Right hindlimb (tissue), 1 donor: ENCODE results near the gene FCF1.

Source experiments
- DNase-seq: peaks from one replicate; pipeline ENCODE4 v3.0.0-alpha.2; 2018

The FCF1 gene, protein sequence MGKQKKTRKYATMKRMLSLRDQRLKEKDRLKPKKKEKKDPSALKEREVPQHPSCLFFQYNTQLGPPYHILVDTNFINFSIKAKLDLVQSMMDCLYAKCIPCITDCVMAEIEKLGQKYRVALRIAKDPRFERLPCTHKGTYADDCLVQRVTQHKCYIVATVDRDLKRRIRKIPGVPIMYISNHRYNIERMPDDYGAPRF

DNA sequence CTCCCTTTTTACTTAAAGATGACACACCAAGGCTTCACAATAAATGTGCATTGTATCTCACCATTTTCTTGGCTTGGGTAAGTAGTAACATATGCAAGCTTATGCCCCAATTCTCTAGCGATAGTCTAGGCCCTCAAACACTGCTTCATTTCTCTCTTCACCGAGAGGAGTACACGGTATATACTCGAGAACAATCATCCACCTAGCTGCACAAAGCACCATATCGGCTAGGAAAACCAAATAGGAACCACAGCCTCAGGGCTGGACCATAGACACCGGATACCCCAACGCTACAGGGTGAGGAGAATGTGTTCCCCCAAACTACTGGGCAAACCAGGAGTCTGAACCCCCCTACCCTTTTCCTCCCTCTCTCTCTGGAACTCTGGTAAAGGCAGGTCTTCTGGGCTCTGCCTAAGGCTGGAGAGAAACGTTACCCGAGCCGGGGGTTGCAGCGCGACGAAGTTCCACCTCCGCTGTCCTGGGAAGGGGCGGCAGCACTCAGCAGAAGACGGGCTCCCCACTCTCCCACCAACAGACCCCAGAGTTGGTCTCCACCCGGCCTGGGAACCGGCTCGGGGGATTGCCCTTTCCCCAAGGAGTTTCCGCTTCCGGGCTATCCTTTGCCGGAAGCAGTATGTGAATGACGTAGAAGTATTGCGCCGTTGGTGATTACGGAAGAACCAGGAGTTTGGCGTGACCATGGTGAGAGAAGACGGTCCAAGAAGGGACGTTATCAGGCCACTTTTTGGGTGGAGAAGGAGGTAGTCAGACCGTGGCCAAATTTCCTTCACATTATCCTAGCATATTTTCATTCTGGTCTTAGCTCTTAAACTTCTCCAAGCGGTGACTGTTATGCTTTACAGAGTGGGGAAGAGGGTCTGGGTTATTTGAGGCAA is at the start of gene FCF1, which contains the start of gene AREL1:
Gene FCF1 (plus strand): TSS at position 646 of the 896 bp plus-strand sequence. CDS start 54 bp downstream, at position 700.
Gene AREL1 (minus strand): TSS at position 582 of the 896 bp plus-strand sequence. CDS start 27,465 bp downstream, outside the sequence.
- peak; percentile 93 for DNase-seq

DNA sequence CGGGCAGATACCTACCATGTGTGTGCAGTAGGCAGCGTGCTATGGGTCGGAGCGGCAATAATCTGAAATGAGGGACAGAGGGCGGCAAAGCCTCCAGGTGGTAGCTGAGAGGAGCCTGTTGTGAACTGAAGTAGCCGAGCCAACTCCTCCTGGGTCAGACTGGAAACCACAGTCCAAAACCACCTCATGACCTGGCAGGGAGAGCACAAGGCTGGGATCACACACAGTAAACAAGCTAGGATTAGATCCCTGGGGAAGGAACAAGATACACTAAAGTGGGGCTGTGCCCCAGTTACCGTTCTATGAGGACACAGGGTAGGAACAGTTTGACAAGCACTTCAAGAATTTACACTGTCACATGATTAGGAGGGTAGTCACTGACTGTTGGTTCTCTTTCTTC is 49.1 kb upstream of the FCF1 start:
- DNase-seq, result no peak

DNA sequence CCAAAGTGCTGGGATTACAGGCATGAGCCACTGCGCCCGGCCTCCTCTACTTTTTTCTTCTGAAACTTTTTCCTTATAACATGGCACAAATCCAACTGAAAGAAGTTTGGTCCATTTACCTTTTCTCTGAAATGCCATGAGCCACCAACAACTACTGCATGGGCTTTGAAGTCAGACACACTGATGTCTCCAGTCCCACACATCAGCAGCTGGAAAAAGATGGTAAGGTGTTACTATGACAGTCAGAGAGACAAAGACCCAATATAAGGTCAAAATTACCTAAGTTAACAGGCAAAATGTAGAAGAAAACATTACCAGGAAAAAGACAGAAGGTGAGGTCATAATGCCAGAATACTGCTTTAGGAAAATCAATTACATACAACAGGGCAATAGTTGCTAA is 48.2 kb upstream of the FCF1 start:
- DNase-seq, result no peak

DNA sequence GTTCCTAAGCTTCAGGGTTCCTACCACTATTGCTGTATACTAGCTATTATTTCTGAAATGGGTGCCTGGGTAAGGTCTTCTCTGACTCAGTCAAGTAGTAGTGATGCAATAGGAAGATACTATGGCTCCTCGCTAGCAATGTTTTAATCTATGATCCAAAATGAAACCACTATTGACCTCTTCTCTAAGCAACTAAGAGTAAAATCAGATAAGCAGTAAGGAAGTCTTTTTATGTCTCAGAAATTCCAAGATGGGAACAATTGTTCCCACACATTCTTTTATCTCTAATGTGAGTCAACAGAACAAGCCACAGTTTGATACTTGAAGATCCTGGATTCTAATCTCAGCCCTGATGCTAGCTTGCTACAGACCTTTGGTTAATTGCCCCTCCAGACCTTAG is 45.2 kb upstream of the FCF1 start:
- no peak for DNase-seq

DNA sequence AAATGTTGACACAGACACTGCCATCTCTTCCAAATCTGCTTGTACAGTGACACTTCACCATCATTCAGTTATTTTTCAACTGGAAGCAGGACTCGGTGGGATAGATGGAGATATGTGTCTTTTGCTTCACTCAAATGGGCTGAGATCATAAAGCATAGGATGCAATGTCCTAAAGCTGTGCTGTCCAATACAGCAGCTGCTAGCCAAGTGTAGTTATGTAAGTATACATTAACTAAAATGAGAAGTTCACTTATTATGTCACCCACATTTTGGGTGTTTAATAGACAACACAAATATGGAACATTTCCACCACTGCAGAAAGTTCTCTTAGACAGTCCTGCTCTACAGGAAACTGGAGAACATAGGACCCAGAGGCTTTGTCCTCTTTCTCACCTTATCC is 43.7 kb upstream of the FCF1 start:
- DNase-seq, result no peak

DNA sequence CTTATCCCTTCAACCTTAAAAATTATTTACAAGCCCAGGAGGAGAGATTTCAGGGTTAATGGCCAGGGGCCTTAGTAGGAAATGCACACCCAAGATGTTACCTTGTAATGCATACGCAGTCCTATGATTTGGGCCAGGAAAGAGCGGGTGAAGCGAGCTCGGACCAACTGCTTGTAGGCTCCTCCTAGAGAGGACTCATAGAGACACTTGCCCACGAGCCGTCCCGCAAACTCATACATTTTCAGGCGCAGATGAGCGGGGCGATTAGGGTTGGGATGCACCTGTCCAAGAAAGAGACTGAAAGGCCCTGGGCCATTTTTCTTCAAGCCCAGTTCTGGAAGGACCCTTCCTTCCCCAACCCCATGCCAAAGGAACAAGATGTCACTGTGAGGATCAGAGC is 43.1 kb upstream of the FCF1 start:
- DNase-seq, result no peak

DNA sequence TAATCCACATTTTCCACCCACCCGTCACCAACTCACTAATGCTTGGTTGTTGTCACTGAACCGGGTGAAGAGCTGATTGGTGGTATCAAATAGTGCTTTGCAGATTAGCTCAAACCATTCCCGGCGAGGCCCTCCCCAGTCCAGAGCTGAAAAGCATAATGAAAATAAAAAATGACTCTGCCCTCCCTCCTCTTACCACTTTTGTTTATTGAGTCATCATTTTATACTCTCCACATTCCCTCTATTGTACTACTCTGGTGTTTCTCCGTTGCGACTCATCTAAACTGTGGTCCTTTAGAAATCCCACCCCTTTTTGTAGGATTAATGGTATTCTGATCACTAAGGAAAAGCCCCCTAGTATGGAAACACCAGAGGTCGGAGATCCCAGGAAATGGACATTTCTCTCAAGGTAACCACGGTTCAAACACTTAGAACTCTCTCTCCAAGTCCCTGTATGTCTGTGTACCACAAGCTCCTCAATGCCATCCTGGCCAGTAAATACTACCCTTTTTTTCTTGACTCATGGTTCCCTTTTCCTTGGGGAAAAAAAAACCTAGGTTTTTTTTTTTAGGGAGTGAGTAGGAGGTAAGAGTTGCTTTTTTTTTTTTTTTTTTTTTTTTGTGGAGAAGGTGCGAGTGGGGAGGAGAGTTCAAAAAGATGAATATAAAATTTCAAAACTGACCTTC is 42.1 kb upstream of the FCF1 start:
- DNase-seq, result no peak

DNA sequence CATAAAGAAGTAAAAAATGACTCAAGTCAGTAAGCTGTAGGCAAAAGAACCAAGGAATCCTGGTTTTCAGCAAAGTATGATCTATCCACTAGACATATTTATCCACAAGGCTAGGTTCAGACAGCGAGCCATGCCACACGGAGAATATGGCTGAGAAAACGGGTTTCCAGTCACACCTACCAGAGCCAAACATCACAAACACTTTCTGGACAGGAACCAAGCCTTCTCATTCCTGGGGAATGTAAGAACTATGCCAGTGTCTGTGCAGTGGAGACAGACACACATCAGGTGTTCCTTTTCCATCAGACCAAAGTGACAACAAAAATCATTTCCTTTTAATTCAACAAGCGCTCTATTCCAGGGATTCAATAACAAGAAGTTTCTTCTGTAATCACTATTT is 41.2 kb upstream of the FCF1 start:
- no peak for DNase-seq

DNA sequence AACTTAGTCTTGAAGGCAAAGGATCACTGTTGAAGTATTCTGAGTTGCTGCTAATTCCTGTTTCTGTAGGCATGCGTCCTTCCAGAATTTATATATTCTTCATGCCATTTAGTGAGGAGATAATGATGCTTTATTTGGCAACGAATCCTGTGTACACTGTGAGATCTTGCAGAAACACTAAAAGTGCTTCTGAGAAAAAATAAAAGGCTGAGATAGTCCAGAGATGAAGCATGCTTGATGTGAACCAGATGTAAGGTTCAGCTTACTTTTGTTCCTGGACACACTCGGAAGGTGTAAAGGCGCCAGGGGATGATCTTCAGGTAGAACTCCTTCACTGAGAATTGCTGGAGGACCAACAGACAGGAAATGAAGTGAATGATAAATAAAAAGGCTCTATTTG is 39.2 kb upstream of the FCF1 start:
- DNase-seq, result no peak

DNA sequence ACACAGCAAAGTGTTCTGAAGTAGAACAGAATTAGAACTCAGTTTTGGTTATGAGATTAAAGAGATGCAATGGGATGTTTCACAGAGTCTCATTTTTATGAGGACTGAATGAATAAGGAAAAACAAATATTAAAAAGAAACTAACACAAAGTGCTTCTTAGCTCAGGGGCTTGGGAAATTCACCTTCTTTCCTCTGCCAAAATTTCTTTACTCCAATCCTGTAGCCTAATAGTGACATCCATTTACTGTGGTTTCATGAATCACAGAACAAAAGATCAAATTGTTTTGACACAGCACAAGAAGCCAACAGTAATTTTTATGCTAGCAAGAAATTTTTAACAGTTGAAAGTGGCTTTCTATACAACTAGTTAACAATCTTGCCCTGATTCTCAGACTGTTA is 37.7 kb upstream of the FCF1 start:
- no peak for DNase-seq

DNA sequence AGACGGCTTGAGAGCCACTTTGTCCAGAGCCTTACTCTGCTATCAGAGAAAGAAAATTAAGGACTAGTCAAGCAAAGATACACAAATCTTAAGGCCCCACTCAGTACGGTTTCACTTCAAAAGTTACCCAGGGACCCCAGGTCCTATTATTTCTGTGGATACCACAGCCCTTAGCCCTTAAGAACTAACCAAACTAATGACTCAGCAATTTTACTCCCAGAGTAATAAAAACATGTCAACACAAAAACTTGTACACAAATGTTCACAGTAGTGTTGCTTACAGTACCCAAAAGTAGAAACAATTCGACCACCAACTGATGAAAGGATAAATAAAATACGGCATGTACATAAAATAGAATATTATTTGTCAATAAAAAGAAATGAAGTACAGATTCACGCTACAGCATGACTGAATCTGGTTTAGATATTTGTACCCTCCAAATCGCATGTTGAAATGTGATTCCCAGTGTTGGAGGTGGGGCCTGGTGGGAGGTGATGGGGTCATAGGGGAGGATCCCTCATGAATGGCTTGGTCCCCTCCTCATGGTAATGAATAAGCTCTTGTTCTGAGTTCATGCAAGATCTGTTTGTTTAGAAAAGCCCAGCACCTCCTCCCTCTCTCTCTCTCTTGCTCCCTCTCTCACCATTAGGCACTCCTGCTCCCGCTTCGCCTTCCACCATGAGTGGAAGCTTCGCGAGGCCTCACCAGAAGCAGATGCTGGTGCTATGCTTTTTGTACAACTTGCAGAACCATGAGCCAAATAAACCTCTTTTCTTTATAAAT is 30.6 kb upstream of the FCF1 start:
- no peak for DNase-seq

DNA sequence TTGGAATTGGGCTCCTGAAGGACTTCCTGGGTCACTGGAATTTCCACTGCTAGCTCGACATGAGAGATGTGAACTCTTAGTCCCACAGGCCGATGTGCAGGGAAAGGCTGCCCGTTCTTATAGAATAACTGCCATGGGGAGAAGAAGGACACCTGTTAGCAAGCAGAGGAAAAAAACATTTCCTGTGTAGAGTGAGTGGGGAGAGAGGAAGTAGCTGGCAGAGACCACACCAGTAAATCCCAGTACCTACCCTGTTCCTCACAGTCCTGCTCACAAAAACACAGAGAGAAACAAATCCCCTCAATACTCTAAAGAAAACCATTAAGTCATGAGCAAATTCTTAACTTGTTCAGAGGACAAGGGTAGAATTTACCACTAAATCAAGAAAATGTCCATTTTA is 29.5 kb upstream of the FCF1 start:
- no peak for DNase-seq

DNA sequence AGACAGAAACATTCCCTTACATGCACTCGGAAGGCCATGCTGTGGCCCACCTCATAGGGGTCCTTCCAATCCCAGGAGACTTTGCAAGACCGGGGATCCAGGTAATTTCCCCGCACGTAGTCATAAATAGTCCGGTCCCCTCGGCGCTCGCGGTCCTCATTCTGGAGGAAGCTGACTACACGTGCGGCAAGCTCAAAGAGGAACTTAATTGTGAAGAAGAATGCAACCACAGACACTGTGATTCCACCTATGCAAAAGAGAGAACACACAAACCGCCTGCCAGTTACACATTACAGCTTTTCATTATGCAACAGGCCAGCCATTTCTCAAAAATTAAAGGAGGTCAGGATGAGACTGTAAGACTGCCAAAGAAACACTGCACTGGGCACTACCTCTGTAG is 28.5 kb upstream of the FCF1 start:
- no peak for DNase-seq

DNA sequence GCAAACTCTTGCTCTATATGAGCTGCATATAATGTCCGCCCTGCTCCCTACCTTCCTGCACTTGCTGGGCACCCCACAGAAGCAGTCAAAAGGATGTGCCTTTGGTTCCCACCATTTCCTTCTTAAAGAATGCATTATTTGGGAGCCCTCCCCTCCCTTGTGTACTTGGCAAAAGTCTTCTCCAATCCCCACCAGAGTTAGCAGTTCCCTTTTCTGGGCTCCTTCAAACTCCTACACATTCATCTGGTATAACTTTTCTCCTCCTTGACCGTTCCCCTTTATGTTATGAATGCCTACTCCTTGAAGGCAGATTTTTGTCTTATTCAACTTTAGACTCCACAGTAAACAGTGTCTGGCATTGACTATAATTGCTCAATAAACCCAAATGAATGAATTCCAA is 27.9 kb upstream of the FCF1 start:
- DNase-seq, result no peak

DNA sequence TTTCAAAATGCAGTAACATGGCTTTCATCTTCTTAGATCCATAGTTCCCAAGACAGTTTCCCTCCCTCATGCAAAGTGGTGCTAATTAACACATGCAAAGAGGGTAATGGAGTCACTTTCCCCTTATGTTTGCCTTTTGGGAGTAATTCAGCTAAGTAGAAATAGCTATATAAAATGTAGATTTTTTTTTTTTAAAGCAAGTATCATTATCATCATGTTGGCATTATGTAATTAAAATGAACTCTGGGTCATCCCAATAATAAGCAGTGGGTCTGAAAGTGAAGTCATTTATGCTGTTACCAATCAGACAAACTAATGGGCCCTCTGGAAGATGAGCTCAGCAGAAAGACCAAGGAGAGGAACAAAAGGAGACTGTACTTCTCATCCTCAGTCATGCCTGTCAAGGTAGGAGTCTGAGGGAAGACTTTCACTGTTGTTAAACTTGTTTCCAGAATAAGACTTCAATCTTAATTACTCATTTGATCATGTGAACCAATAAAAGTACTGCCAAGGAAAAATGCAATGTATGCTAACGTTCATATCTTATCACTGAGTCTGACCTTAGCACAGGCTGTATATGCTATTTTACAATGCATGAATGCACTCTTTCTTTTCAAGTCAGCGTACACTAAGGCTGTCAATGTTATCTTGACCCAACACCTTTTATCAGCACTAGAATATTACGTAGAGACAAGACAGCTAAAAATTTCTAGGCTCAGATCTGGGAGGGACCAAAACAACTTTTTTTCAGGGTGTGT is 26.8 kb upstream of the FCF1 start:
- DNase-seq, result no peak

DNA sequence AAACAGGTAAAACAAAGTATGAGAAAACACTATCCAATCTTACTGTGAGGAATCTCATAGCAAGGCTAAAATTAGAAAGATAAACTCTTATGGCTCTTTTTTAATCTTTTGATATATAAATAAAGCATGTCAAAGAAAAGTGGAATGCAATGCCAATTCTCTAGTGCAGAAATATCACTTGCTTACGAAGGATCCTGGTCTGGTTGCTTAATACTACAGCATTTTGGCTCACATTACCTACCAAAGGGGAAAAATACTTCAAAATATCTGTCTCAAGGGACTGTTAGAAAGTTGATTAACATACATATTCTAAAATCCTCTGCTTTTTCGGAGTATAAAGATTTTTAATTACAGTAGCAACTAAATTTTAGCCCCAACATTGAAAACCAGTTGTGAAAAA is 21.5 kb upstream of the FCF1 start:
- DNase-seq, result no peak

DNA sequence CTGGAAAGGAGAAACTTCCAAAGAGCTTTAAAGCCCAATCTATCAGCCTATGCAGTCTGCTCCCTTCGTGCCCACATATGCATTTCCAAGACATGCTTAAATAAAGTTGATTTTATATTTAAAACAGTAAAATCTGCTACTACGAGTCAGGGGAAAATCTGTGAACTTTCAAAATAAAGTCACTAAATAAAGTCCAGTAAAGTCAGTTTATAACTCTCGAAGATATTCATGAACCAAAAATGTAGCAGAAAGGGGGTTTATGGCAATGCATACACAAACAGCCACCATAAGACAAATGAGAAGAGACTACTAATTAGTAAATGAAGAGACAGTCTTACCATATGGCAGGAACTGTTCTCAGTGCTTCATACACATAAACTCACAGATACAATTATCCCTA is 19.8 kb upstream of the FCF1 start:
- DNase-seq, result no peak

DNA sequence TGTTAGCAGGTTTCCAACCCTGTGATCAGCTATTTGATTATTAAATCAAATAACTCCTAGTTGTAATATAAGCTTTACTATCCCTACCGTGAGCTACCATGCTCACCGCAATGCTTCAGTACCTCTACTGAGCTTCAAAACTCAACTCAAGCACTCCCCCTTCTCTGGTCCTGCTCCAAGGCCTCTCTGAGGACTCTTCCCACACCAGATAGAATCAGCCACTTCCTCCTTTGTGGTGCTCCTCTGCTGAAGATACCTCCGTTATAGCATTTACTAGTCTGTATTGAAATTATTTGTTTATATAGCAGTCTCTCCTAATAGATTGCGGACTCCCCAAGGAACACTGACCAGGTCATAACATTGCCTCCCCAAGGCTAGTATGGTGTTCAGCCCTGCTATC is 17.5 kb upstream of the FCF1 start:
- DNase-seq, result no peak

DNA sequence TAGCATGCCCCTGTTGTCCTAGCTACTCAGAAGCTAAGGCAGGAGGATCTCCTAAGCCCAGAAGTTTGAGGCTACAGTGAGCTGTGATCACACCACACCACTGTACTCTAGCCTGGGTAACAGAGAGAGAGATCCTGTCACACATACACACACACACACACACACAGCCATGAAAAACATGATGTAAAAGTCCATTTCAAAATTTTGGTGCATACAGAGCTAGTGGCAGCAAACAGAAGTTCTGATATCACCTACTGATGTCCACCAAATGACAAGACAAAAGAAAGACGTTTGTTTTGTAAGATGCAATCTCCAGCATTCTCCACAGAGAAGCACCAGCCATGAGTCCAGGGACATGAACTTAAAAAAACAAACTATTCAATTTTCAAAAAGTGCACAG is 15.9 kb upstream of the FCF1 start:
- no peak for DNase-seq

DNA sequence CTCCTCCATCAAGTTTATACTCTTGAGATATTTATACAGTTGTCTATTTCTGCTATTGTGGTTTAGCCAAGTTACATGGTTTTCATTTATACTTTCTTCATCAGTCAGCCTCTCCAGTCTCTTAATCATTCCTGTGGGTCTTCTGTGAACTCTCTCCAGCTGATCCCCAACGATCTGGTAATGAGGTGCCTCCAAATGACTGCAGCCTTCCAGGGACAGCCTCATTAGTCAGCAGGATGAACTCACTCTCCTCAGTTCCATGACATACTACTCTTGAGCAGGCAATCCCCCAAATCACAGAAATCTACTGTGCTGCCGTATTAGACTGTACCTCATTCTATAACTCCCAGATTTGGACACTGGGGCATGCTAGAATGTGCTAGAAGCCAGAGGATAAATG is 15.4 kb upstream of the FCF1 start:
- no peak for DNase-seq

DNA sequence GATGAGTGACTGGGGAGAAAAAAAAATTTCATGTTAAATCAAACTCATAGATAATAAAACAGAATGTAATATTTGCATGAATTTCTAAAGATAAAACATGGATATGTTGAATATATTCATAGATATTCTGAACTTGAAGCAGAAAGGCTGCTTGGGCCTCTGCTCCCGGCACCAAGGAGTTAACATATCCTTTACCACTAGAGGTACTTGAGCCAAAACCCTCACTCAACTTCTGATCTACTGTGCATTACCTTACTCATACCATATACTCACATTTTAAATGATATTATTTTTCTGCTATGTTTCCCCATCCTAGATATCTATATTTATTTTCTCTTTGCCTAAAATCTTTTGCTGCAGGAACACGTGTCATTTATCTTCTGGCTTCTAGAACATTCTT is 15.0 kb upstream of the FCF1 start:
- DNase-seq, result no peak

DNA sequence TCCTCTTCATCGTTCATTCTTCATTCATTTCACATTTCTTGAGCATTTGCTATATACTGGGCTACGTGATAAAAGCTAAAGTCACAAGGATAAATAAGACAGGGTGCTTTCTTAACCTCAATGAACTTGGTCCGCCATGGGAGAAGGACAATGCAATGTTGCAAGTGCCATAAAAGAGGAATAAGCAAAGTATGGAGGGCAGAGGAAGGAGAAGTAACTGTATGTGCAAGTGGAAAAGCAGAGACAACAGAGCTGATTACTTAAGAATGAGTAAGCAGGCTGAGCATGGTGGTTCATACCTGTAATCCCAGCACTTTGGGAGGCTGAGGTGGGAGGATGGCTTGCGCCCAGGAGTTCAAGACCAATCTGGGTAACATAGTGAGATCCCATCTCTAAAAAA is 14.5 kb upstream of the FCF1 start:
- no peak for DNase-seq
